NCI-H1417 (cell line): ENCODE results near the gene LIFR.
"Not testable (repeated sequence)": the region's sequence is repeated elsewhere in the genome, so short reads cannot be mapped to it uniquely, and the experiment has no call there.

Experiments
- DNase-seq, 3 experiments: peaks; one replicate each; lab custom pipeline; 2025; lab: John Stamatoyannopoulos, UW

The LIFR gene

DNA sequence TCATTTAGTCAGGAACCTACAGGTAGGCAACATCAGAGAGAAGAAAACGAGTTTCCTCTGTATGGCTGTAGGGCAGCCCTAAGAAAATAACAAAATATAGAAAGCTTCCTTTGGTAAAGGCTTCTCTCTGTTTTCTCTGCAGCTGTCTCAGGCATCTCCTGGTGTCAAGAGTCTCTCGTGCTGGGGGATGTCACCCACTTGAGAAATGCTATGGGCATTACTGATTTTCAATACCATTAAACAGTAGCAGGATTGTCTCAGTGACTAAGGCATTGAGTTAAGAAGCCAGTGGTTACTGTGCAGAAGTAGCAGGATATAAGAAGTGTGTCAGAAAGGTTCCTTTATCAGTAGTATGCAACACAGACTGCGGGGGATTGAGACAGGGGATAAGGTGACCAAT lies 32.4 kb downstream of the LIFR start:
- peak in 1 of 3 experiments; percentile 46 for DNase-seq

DNA sequence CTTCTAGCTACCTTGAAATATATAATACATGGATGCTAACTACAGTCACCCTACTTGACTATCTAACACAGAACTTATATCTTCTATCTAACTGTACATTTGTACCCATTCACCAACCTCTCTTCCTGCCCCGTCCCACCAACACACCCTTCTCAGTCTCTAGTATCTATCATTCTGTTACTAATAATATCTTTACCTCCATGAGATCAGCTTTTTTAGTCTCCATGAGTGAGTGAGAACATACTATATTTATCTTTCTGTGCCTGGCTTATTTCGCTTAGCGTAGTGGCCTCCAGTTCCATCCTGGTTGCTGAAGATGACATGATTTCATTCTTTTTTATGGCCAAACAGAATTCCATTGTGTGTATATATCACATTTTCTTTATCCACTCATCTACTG lies 37.0 kb downstream of the LIFR start:
- DNase-seq: no peak

GRCh38 chr5:38518341-38518740 lies 38.1 kb downstream of the LIFR start:
- DNase-seq: no peak

DNA sequence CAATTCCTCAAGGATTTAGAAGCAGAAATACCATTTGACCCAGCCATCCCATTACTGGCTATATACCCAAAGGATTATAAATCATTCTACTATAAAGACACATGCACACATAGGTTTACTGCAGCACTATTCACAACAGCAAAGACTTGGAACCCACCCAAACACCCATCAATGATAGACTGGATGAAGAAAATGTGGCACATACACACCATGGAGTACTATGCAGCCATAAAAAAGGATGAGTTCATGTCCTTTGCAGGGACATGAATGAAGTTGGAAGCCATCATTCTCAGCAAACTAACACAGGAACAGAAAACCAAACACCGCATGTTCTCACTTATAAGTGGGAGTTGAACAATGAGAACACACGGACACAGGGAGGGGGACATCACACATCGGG lies 39.8 kb downstream of the LIFR start:
- not testable (repeated sequence) for DNase-seq

- DNase-seq: peak in 1 of 3 experiments; percentile 20
Observed at GRCh38 chr5:38515646-38516045, 40.8 kb downstream of the LIFR start.

DNA sequence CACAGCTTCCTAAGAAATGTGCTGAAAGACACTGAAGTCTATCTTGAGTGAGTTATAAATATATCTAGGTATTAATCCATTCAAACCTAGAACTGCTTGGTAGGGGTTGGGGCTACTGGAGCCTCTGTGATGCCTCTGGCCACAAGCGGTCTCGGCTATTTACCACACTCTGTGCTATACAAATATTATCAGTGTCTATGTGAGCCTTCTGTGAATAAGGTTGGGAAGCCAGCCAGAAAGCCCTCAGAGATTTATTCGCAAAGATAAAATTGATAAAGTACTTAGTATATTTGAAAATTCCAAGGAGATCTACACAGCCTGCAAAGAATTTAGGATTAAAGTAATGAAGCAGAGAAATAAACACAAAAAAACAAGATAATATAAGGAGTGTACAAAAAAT lies 41.4 kb downstream of the LIFR start:
- DNase-seq: peak in 1 of 3 experiments; percentile 9

DNA sequence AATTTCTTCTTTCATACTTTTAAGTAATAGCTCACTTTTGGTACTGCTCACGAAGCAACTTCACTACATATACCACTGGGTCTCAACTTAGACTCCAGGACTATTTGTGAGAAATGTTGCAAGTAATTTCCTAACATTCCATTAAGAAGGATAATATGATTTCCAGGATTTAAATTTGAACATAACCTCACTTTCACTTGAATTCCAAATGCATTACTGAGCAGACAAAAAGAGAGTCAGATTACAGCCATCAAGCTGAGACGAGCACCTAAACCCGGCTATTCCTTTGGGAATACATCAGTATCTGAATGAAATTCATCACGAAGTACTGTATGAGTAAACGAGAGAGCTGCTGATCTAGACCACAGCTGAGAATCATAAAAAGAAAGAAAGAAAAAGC lies 47.3 kb downstream of the LIFR start:
- no peak for DNase-seq

DNA sequence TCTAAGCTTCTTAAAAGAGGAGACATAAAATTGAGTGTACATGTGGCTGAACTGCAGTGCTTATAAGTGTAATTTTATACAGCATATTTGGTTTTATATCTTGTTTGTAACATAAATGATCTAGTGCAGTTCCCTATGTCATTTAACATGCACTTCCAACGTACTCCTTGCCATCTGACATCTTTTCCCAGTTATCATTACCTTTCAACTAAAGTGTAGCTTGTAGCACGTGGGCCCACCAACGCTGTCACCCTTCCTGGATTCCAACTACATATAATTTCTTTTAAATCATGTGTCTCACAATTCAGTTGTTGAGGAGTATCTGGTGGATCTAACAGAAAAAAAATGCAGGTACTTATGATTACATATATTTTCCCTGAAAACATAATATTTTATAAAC lies 50.1 kb downstream of the LIFR start:
- no peak for DNase-seq

DNA sequence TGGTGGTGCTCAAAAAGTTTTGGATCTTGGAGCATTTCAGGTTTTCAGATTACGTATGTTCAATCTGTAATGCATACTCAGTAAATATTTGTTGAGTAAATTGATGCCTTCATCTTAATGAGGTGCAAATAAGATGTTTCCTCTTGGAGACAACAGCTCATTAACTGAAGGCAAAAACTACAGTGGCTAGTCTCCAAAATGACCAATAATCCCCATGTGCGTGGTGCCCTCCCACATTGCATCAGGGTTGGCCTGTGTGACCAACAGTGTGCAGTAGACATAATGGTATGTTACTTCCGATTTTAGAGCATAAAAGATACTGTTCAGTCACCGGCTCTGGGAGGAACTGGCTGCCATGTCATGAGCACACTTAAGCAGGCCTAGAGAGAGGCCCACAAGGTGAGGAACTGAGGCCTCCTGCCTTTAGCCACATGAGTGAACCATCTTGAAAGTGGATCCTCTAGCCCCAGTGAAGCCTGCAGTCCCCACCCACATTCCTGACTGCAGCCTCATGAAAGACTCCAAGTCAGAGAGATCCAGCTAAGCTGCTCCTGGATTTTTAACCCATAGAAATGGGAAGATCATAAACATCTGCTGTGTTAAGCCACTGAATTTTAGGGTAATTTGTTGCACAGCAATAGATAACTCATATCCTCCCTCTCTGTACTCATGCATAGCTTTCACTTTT lies 55.7 kb downstream of the LIFR start:
- DNase-seq: peak in 1 of 3 experiments; percentile 32

DNA sequence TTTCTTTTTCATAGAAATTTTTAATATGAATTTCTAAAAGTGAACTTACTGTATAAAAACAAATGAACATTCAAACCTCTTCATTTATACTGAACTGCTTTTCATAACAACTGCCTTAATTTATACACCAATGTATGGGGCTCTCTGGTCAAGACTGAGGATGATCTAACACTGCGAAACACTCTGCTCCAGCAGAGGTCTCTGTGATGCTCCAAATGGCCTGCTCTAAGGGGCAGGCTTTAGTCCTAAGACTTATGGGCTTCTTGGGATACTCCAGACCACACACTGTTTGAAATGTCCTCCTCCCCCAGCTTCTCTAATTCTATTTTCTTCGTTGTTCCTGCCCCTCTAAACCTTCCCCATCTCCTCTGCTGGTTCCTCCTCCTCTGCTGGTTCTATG lies 58.5 kb downstream of the LIFR start:
- DNase-seq: peak in 2 of 3 experiments; percentile 14 to 15

- DNase-seq: peak; percentile 37 to 79 (median 68)
Observed at GRCh38 chr5:38494763-38495162, 61.7 kb downstream of the LIFR start.

DNA sequence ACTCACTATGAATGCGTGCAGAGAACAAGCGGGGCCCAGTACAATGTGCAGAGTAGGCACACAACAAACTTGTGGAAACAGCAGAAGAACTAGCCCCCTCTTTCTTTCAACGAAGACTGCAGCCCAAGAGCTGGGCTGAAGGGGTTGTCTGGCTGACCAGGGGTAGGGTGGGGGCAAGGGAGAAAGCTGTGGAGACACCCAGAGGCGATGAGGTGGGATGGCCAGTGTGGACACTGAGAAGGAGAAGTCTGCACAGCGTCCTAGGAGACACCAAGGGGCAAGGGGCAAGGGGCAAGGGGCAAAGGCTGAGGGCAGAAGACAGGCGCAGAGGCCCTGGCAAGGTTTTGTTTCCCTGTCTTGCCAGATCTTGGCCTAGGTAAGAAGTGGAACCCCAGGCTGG lies 62.3 kb downstream of the LIFR start:
- no peak for DNase-seq

- DNase-seq: no peak
Observed at GRCh38 chr5:38483805-38484398, 72.5 kb downstream of the LIFR start.

GRCh38 chr5:38479315-38479904 lies 77.0 kb downstream of the LIFR start:
- peak in 1 of 3 experiments; percentile 11 for DNase-seq

GRCh38 chr5:38478878-38479277 lies 77.6 kb downstream of the LIFR start:
- no peak for DNase-seq

DNA sequence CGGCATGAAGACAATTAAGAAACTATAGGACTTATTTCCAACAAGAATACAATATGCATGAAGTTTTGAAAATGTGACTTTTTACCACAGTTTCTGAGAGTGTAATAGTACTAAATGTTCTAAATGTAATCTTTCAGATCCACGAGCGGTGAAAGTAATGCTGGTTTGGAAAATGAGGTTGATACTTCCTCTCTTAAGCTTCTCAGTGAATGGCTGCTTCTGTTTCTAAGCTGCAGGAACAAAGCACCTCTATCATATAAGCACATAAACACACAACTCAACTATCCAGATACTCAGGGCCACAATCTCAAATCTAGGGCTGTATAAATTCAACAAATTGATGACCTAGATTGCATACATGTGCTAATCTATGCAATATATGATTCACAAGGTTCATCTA lies 78.3 kb downstream of the LIFR start:
- DNase-seq: no peak

GRCh38 chr5:38473008-38473407 lies 83.4 kb downstream of the LIFR start:
- DNase-seq: peak in 1 of 3 experiments; percentile 54

DNA sequence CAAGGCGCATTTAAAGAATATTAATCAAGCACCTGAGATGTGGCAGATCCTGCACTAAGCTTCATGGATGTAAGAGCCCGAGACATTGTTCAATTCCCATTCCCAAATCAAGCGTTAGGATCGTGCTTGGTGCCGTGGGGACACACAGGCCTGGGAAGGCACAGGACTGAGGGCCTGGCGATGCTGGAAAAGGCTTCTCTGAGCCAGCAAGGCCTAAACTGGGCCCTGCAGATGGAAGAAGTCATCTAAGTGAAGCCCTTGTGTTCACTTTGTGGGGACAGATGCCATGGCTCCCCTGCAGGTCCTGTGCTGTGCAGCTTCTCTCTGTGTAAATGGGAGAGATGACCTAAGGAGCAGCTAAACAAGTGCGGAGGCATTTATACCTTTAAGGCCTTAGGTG lies 83.9 kb downstream of the LIFR start:
- no peak for DNase-seq

DNA sequence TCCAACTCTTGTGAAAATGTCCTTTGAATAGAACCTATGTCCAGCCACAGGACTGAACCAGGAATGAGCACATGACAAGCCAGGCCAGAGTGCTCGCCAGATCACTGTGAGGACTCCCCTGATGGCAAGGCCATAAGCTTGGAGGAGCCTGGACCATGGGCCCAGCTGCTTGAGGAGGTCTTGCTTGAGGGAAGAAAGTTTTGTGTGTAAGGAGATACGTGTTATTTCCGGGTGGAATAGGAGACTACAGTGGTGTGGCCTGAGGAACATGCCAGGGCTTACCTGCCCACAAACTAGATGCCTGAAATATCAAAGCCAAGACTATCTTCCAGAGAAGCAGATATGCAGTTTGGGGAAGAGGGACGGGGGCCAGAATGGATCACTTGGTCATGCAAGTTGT lies 84.7 kb downstream of the LIFR start:
- no peak for DNase-seq

- DNase-seq: no peak
Observed at GRCh38 chr5:38469707-38470267, 86.7 kb downstream of the LIFR start.

DNA sequence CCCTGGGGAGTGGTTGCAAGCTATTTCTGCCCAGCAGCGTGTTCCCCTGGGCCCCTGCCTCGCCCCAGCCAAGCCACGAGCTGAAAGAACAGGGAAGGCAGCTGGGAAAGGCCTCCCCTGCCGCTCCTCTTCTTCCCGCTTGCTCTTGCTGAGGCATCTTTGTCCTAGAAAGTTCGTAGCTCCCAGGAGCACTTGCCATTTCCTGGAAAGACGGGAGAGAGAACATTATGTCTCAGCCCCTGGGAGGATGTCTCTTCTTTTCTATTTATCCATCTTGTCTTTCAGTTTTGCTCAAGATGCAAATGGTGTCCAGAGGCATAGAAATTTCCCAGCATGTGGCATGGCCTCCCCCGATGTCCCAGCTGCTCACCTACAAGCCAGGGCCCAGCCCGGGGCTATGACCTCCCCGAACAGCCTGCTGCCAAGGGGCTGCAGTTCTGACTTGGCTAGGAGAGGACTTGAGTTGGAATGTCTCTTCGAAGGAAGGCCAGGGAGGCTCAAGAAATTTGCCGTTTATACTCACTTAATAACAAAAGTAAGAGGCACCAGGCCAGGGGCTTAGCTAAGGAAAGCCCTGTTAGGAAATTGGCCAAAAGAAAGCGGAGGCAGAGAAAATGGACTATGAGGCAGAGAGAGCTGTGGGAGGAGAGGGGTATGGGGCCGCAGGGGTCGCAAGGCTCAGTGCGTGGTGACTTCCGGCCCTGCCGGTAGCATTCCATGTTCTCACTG lies 87.3 kb downstream of the LIFR start:
- DNase-seq: no peak

DNA sequence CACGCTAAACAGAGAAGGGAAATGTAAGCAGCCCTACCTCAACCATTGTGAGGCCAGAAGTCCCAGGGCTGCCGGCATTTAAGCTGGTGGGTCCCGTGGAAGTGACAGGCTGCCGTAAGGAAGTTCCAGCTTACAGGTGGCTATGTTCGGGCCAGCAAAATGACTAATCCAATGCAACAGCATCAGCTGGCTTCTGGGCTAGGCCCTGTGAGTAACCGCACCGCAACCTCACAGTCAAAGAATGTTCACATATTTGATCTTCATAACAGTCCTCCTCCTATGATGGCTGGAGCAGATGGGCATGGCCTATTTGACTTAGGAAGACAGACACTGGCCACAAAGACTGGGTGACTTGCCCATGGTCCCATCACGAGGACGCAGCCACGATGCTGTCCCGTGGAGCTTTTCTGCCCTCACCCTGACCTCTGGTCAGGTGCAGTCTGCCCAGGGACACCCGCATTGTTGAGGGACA lies 88.2 kb downstream of the LIFR start:
- DNase-seq: no peak
